ENCODE measurements around the gene DNAH8.

DNA sequence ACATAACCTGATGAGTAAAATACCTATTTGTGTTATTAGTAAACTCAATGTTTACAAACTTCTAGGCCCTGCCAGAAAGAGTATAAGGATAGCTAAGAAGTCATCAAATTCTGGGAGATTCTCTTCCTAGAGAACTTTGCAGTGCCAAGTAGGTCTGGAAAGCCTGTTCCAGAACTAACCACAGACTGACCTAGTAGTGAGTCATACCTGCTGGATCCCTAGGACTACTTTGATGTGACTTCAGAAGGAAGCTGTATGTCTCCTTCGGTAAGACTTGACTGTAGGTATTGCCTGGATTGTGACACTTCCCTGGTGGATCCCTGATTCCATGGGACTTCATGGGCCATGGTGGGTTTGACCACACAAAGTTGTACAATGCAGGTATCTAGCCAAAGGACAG lies 131.7 kb downstream of the DNAH8 start:
- TF ChIP-seq, protein P1, sequence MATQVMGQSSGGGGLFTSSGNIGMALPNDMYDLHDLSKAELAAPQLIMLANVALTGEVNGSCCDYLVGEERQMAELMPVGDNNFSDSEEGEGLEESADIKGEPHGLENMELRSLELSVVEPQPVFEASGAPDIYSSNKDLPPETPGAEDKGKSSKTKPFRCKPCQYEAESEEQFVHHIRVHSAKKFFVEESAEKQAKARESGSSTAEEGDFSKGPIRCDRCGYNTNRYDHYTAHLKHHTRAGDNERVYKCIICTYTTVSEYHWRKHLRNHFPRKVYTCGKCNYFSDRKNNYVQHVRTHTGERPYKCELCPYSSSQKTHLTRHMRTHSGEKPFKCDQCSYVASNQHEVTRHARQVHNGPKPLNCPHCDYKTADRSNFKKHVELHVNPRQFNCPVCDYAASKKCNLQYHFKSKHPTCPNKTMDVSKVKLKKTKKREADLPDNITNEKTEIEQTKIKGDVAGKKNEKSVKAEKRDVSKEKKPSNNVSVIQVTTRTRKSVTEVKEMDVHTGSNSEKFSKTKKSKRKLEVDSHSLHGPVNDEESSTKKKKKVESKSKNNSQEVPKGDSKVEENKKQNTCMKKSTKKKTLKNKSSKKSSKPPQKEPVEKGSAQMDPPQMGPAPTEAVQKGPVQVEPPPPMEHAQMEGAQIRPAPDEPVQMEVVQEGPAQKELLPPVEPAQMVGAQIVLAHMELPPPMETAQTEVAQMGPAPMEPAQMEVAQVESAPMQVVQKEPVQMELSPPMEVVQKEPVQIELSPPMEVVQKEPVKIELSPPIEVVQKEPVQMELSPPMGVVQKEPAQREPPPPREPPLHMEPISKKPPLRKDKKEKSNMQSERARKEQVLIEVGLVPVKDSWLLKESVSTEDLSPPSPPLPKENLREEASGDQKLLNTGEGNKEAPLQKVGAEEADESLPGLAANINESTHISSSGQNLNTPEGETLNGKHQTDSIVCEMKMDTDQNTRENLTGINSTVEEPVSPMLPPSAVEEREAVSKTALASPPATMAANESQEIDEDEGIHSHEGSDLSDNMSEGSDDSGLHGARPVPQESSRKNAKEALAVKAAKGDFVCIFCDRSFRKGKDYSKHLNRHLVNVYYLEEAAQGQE (IDR thresholded peaks at IDR 0.05; ENCODE audit: insufficient read depth in 1 of 2, low read depth in 2 of 2, low read length in 1 of 2): no peak
- TF ChIP-seq CTCF (IDR thresholded peaks at IDR 0.05) (no peak), POLR2AphosphoS5 (IDR thresholded peaks at IDR 0.05; ENCODE audit: low read depth, low read length) (no peak), SIN3A (IDR thresholded peaks at IDR 0.05; ENCODE audit: borderline replicate concordance, insufficient read depth, low read depth, low read length) (no peak), TCF7L2 (IDR thresholded peaks at IDR 0.05; ENCODE audit: low read depth, low read length) (no peak)

All from Panc1 (cell line).